Right lobe of liver (tissue), 6 donors: Measurements from ENCODE around the gene TCEA3. TPM values are rescaled to one million over a fixed set of nuclear protein-coding genes. Genes with fewer than 3 reads are reported as not detected.

Source experiments
- ATAC-seq, 4 donors: fragments of 200-7000 bp; cut with Tn5 transposase; one replicate each; pipeline ENCODE4 v1.9.1; 2020; ENCODE audit warnings: mild to moderate bottlenecking in 4 of 4, moderate library complexity in 4 of 4
- DNase-seq, 3 donors: peaks; one replicate each; pipeline ENCODE4 v3.0.0-alpha.2; 2020
- H3K27ac ChIP-seq, 3 donors: fragments of 200-600 bp; one replicate each; pipeline ENCODE4 v1.8.0; 2022
- H3K27me3 ChIP-seq, 2 donors: fragments of 200-600 bp; one replicate each; pipeline ENCODE4 v1.8.0; 2022
- H3K36me3 ChIP-seq, 4 donors: fragments of 200-600 bp; sonication (generic) in 1 of 4; one replicate each; pipeline versions ENCODE4 v1.5.1 to v1.8.0; 2017 to 2022; ENCODE audit warnings: control low read depth in 1 of 4
- H3K4me1 ChIP-seq, 4 donors: fragments of 200-600 bp; sonication (generic) in 1 of 4; one replicate each; pipeline versions ENCODE4 v1.5.1 to v1.8.0; 2017 to 2022; ENCODE audit warnings: control low read depth in 1 of 4
- H3K4me3 ChIP-seq, 3 donors: fragments of 200-600 bp; one replicate each; pipeline ENCODE4 v1.8.0; 2022
- H3K9me3 ChIP-seq, 4 donors: fragments of 200-600 bp; sonication (generic) in 1 of 4; one replicate each; pipeline versions ENCODE4 v1.5.1 to v1.8.0; 2017 to 2022; ENCODE audit warnings: control low read depth in 1 of 4
- POLR2A ChIP-seq: fragments of 450-650 bp; IDR thresholded peaks from one replicate; pipeline ENCODE4 v1.6.1; 2017; ENCODE audit warnings: antibody characterized with exemption, mild to moderate bottlenecking
- WGBS: methylation state at CpG from one replicate; pipeline ENCODE4 v1.1.6; 2018; ENCODE audit warnings: low coverage, low lambda C conversion rate; ENCODE audit not compliant: insufficient coverage; ENCODE audit errors: missing lambda C conversion rate; 5-methylcytosine and 5-hydroxymethylcytosine counted together
- intact Hi-C, 2 donors: fragments of 100-400 bp; cut with DNase I; formaldehyde crosslinking; loops; one replicate each; pipeline versions ENCODE4 v1.11.2 to v1.14.1; 2022
- total RNA-seq, 6 experiments: library from RNA; depleted of rRNA in 2 of 6; stranded (reverse); fragments of >200 nt in 2 of 6; fragmentation: NEBNext Ultra II Directional in 3 of 6; extraction: Animal tissue kit (Norgen Biotek cat#: 25700) in 3 of 6; gene quantifications; one replicate each; pipeline versions ENCODE4 v1.1.0 to v1.2.4, GENCODE V29; 2016 to 2023
- TF ChIP-seq, protein P1 (sequence below), 4 donors: fragments of 200-600 bp in 3 of 4; fragments of 450-650 bp in 1 of 4; IDR thresholded peaks; one replicate each; pipeline versions ENCODE4 v1.5.1 to v1.8.0; 2016 to 2022; ENCODE audit warnings: antibody characterized with exemption in 4 of 4, mild to moderate bottlenecking in 2 of 4
- donor health status: DM: no; HTN: yes; CAD: no.
- donor health status: DM: no; HTN: no; CAD: no.
- donor health status: DM: no; HTN: no; CAD: no.
- donor health status: DM: no; HTN: yes; CAD: no.
- donor health status: DM: no; HTN: yes; CAD: no.

The TCEA3 gene
- total RNA-seq, 6 experiments from 2014 or later, result 53.3 to 94.0 (median 63.2) TPM

DNA sequence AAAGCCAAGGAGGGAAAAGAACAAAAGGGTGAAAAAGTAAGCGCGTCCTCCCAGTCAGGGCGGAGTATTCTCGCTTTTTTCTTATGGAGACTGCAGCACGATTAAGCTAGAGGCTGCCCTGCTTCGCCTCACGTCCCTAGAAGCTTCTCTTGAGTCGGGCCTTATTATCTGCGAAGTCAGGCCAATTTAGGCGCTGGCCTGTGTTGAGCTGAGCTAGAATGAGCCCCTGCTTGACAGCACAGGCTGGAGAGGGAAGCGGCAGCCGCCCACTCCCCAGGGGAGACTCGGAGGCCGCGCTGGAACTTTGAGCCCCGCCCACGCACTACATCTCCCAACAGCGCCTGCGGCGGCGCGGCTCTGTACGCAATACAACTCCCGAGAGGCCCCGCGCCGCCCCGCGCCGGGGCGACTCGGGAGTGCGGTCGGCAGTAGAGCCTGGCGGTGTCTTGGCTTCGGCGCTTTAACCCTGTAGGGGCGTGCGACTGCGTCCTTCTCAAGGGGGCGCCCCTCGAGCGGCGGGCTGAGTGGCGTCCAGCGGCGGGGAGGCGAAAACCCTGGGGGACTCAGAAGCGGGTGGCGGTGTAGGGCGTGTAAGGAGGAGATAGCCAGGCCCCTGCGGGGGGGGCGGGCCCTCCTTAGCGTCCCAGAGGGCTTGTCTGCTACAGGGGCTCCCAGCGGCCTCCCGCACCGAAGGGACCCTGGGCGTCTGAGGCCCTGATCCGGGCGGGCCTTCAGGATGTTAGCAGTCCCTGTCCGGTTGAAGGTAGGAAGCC lies 55.8 kb downstream of the TCEA3 start:
- peak; percentile 87 for TF ChIP-seq POLR2A
- TF ChIP-seq, protein P1, sequence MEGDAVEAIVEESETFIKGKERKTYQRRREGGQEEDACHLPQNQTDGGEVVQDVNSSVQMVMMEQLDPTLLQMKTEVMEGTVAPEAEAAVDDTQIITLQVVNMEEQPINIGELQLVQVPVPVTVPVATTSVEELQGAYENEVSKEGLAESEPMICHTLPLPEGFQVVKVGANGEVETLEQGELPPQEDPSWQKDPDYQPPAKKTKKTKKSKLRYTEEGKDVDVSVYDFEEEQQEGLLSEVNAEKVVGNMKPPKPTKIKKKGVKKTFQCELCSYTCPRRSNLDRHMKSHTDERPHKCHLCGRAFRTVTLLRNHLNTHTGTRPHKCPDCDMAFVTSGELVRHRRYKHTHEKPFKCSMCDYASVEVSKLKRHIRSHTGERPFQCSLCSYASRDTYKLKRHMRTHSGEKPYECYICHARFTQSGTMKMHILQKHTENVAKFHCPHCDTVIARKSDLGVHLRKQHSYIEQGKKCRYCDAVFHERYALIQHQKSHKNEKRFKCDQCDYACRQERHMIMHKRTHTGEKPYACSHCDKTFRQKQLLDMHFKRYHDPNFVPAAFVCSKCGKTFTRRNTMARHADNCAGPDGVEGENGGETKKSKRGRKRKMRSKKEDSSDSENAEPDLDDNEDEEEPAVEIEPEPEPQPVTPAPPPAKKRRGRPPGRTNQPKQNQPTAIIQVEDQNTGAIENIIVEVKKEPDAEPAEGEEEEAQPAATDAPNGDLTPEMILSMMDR (IDR thresholded peaks at IDR 0.05), result peak in 1 of 4 donors; percentile 11
- intact Hi-C loops, result no loop called here
- no peaks in the 10 kb centered on the region for H3K27me3 ChIP-seq
- H3K4me1 ChIP-seq, result peaks cover 0 to 20% (median 7%) of the 10 kb centered on the region in 4 donors
- ATAC-seq (peak; percentile 79 to 84 (median 82)), DNase-seq (peak; percentile 90 to 93 (median 92))
- H3K36me3 ChIP-seq, result peaks cover 0 to 7% (median 3%) of the 10 kb centered on the region in 4 donors
- H3K27ac ChIP-seq, result peak overlapping the region; percentile 98 to 100 (median 98)
- WGBS, result 3% methylated on average over 8 of the region's 61 CpGs
- H3K4me3 ChIP-seq, result peak overlapping the region; percentile 75 to 91 (median 81)
- peaks cover 0 to 11% (median 2%) of the 10 kb centered on the region in 4 donors for H3K9me3 ChIP-seq

DNA sequence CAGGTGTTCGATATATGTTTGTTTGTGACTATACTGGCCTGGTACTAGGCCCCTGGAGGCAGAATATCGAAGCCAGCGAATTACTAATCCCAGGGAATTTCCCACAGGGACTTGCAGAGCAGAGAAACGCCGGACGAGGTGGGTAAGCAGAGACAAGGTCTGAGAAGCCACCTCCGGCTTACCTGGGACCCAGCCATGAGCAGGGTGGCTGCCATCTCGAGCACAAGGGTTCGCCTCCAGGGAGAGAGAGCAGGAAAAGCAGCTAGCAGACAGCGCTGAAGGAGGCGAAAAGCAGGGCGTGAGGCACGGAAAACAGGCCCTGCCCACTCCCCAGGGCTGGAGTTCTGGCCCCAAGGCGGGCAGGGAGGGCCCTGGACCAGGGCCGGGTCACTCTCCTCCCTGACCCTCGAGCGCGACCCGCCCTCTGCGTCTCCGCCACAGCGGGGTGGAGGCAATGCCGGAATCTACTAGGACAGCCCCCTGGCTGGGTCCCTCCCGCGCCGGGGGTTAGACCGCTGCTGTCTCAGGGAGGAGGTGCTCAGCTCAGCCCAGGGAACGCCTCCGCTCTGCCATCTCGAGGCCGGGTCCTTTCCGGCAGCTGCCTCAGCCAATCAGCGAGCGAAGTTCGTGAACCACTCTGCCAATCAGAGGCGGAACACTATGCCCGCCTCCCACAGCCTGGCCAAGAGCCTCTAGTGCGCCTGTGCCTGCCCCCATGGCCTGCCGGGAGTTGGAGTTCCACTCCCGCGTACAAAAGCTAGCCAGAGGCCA lies 56.6 kb downstream of the TCEA3 start:
- DNase-seq, result peak; percentile 99 to 100 (median 100)
- Histone ChIP-seq H3K4me3 (peak overlapping the region; percentile 75 to 91 (median 81)), H3K27ac (peak overlapping the region; percentile 98 to 100 (median 98)), H3K9me3 (peaks cover 0 to 15% (median 4%) of the 10 kb centered on the region in 4 donors), H3K4me1 (peaks cover 0 to 20% (median 7%) of the 10 kb centered on the region in 4 donors), H3K36me3 (peaks cover 0 to 13% (median 5%) of the 10 kb centered on the region in 4 donors), H3K27me3 (no peaks in the 10 kb centered on the region)
- peak; percentile 86 to 95 (median 91) for ATAC-seq
- 2% methylated on average over 18 of the region's 41 CpGs for WGBS
- TF ChIP-seq POLR2A, result peak; percentile 85
- TF ChIP-seq, protein P1 (IDR thresholded peaks at IDR 0.05), result peak in 3 of 4 donors; percentile 18 to 42 (median 37)
- intact Hi-C loops, result no loop called here

DNA sequence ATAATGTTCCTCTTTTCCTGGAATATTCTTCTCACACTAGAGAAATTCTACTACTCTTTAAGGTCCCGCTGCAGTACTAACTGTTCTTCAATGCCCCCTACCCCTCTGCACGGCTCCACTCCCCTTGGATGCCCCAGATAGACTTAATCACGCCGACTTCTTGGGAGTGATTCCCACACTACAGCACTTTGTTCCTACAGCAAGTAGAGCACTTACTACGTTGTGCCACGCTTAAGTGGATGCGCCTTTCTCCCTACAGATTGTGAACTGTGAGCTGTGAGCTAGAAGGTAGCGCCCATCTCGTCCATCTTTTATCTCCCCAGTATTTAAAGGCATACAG lies 57.1 kb downstream of the TCEA3 start:
- Histone ChIP-seq H3K9me3 (peaks cover 0 to 18% (median 8%) of the 10 kb centered on the region in 4 donors), H3K4me1 (peaks cover 0 to 20% (median 7%) of the 10 kb centered on the region in 4 donors), H3K4me3 (peak overlapping the region; percentile 75 to 91 (median 81)), H3K36me3 (peaks cover 0 to 19% (median 10%) of the 10 kb centered on the region in 4 donors), H3K27ac (peak overlapping the region; percentile 57 to 98 (median 86)), H3K27me3 (no peaks in the 10 kb centered on the region)
- no peak for DNase-seq
- intact Hi-C loops, result no loop called here
- TF ChIP-seq, protein P1 (IDR thresholded peaks at IDR 0.05), result no peak
- TF ChIP-seq POLR2A, result no peak
- 62% methylated on average over 9 of the region's 9 CpGs for WGBS
- no peak for ATAC-seq

DNA sequence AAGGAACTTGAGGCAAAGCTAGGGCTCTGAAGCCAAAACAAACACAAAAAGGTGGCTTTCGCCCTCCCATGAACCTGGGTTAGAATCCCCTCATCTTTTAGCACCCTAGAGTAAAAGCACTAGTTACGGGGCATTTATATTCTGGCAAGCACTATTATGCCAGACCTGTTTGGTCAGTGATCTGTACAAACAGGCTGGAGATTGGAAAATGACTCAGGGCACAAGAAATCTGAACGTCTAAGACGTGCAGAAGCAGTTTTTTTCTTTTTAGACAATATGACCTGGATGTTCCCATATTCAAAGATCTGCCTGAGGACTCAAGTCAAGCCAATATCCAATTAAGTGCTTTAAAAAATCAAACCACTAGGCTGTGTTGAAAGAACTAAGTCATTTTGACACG lies 58.0 kb downstream of the TCEA3 start:
- WGBS, result 90% methylated on average over 5 of the region's 5 CpGs
- H3K4me3 ChIP-seq, result no peak overlapping the region
- H3K27ac ChIP-seq, result no peak overlapping the region
- ATAC-seq, result no peak
- H3K9me3 ChIP-seq, result peaks cover 0 to 26% (median 14%) of the 10 kb centered on the region in 4 donors
- TF ChIP-seq POLR2A, result no peak
- TF ChIP-seq, protein P1 (IDR thresholded peaks at IDR 0.05), result no peak
- H3K27me3 ChIP-seq, result no peaks in the 10 kb centered on the region
- H3K36me3 ChIP-seq, result peaks cover 0 to 26% (median 14%) of the 10 kb centered on the region in 4 donors
- intact Hi-C loops, result no loop called here
- peaks cover 0 to 20% (median 7%) of the 10 kb centered on the region in 4 donors for H3K4me1 ChIP-seq
- no peak for DNase-seq
